Activated naive CD4-positive, alpha-beta T cell treated with anti-CD3 and anti-CD28 coated beads for 36 hours (primary cell): ENCODE measurements around the gene PGAM1. TPM values are rescaled to one million over a fixed set of nuclear protein-coding genes. Genes with fewer than 3 reads are reported as not detected.
A peak's percentile ranks its signal among the peaks of the same experiment; 100 is the strongest.
"Not testable (repeated sequence)": the region's sequence is repeated elsewhere in the genome, so short reads cannot be mapped to it uniquely, and the experiment has no call there.

Experiments used
- CTCF ChIA-PET: fragments of 350-600 bp; sonication (Branson Sonifier 250); formaldehyde crosslinking; loops from one replicate; lab custom pipeline; 2021; ENCODE audit warnings: antibody characterized with exemption; lab: Charles Lee
- DNase-seq: peaks from one replicate; pipeline ENCODE4 v3.0.0-alpha.2; 2020
- H3K27ac Mint-ChIP-seq: one replicate; pipeline ENCODE4 v1.8.0; 2021; ENCODE audit warnings: mild to moderate bottlenecking, mixed read lengths
- H3K27me3 Mint-ChIP-seq: one replicate; pipeline ENCODE4 v1.8.0; 2021; ENCODE audit warnings: low read depth, mixed read lengths
- H3K36me3 Mint-ChIP-seq: one replicate; pipeline ENCODE4 v1.8.0; 2021; ENCODE audit warnings: low read depth, mixed read lengths
- H3K4me1 Mint-ChIP-seq: one replicate; pipeline ENCODE4 v1.8.0; 2021; ENCODE audit warnings: low read depth, mixed read lengths
- H3K4me3 Mint-ChIP-seq: one replicate; pipeline ENCODE4 v1.8.0; 2021; ENCODE audit warnings: mild to moderate bottlenecking, moderate library complexity, mixed read lengths
- H3K9me3 Mint-ChIP-seq: one replicate; pipeline ENCODE4 v1.8.0; 2021; ENCODE audit warnings: mixed read lengths
- intact Hi-C: fragments of 100-400 bp; cut with micrococcal nuclease; formaldehyde crosslinking; loops from one replicate; pipeline ENCODE4 v1.15.1; 2023
- total RNA-seq, 2 experiments: library from RNA; stranded (reverse); gene quantifications; one replicate each; pipeline ENCODE4 v1.2.3, GENCODE V29; 2021

Gene PGAM1
- total RNA-seq, 2 experiments from 2014 or later: 1,371 to 1,393 TPM

DNA sequence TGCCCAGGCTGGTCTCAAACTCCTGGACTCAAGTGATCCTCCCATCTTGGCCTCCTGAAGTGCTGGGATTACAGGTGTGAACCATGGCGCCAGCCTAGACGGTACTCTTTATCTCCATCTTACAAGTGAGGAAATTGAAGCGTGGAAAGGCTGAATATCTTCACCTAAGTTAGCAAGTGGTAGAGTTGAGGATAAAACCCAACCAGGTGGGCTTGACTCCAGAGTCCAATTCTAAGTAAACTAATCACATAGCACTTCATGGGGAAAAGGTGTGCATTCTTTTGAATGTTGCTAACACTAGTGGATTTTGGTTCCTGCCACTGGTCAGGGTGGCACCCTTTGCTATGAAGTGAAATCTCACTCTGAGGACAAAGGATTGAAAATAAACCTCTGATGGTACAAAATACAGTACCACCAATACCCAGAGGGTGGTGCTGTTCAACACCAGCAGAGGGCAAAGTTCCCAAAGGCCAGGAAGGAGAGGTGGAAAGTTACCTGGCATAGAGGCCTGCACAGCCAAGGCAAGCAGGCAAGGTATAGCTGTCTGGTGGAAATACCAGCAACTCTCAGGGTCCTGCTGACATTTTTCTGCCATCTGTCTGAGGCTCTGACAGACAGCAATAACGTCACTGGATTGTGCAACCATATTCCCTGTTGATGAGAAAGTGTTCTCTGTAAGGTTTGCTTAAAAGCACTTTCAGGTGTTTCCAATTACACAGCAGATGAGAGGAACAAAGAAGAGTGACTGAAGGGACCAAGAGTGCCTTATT lies 37.6 kb downstream of the PGAM1 start:
- H3K27ac Mint-ChIP-seq: peak overlapping the region; percentile 50

DNA sequence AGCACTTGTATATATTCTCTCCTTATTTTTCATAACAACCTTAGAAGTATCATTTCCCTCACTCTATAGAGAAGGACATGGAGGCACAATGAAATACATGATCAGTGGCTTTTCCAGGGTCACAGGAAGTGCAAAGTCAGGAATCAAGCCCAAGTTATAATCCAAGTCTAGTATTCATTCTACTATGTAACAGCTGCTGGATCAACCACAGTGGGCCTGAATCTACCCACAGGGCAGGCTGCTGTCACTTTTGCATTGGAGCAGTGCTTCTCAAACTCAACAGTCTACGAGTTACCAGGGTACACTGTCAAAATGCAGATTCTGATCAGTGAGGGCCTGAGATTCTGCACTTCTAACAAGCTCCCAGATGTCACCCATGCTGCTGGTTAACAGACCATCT lies 38.2 kb downstream of the PGAM1 start:
- intact Hi-C loops: loop anchor here (1.0 kb wide), 1 partner anchor 57 kb away; no protein-coding TSS in a partner anchor
- Mint-ChIP-seq H3K27me3 (no peaks in the 10 kb centered on the region), H3K9me3 (no peaks in the 10 kb centered on the region), H3K27ac (peak overlapping the region; percentile 50), H3K36me3 (peaks cover 36% of the 10 kb centered on the region), H3K4me1 (no peaks in the 10 kb centered on the region), H3K4me3 (no peak overlapping the region)
- DNase-seq: no peak
- CTCF ChIA-PET: interaction anchor here (0.6 to 5.2 kb wide), 16 partner anchors 9 to 206 kb away, joined by 3 to 63 read pairs (median 5); no protein-coding TSS in a partner anchor

More for the DNA sequence above, 37.6 kb downstream of the PGAM1 start:
- Mint-ChIP-seq H3K4me1 (no peaks in the 10 kb centered on the region), H3K9me3 (no peaks in the 10 kb centered on the region), H3K36me3 (peaks cover 37% of the 10 kb centered on the region), H3K4me3 (no peak overlapping the region), H3K27me3 (no peaks in the 10 kb centered on the region)
- intact Hi-C loops: loop anchor here (1.0 kb wide), 3 partner anchors 35 to 90 kb away; partner anchors contain the start of genes MMS19 and UBTD1
- CTCF ChIA-PET: interaction anchor here (0.6 to 5.2 kb wide), 14 partner anchors 9 to 191 kb away, joined by 3 to 63 read pairs (median 5); no protein-coding TSS in a partner anchor
- DNase-seq: peak; percentile 49

DNA sequence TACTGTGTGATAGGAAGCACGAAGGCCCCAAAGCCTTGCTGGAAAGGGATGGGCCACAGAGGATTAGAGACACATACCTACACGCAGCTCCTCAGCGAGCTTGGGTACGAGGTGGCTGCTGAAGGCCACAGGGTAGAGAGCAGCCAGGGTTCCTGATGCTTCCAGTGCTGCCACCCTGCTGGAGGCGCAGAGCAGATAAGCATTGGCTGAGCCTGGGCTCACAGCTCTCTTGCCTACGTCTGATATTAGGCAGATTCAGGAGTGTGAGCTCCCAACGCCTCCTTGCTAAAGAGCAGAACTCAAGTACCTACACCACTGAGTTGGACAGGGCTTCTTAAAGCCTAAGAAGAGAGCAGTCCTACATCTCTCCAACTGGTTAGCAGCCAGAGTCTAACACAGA lies 40.0 kb downstream of the PGAM1 start:
- no peaks in the 10 kb centered on the region for H3K4me1 Mint-ChIP-seq
- no peaks in the 10 kb centered on the region for H3K9me3 Mint-ChIP-seq
- H3K27ac Mint-ChIP-seq: no peak overlapping the region
- H3K27me3 Mint-ChIP-seq: no peaks in the 10 kb centered on the region
- H3K36me3 Mint-ChIP-seq: peaks cover 27% of the 10 kb centered on the region
- DNase-seq: no peak
- CTCF ChIA-PET: interaction anchor here (0.9 to 5.2 kb wide), 5 partner anchors 9 to 87 kb away, joined by 3 to 63 read pairs (median 4); no protein-coding TSS in a partner anchor
- no peak overlapping the region for H3K4me3 Mint-ChIP-seq
- intact Hi-C loops: no loop called here

DNA sequence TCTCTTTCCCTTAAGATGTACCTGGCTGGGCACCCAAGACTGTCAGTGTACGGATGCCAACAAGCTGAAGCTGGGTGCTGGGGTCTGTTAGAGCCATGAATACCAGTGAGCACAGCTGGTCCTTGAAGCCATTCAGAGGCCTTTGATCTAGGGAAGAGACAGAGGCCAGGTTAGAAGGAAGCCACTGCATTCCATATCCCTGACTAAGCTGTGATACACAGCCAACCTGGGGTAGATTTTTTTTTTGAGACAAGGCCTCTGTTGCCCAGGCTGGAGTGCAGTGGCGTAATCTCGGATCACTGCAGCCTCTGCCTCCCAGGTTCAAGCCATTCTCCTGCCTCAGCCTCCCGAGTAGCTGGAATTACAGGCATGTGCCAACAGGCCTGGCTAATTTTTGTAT lies 40.8 kb downstream of the PGAM1 start:
- CTCF ChIA-PET: interaction anchor here (1.0 to 5.2 kb wide), 4 partner anchors 8 to 86 kb away, joined by 3 to 63 read pairs (median 4); no protein-coding TSS in a partner anchor
- no peak for DNase-seq
- Mint-ChIP-seq H3K27me3 (no peaks in the 10 kb centered on the region), H3K36me3 (peaks cover 25% of the 10 kb centered on the region), H3K27ac (no peak overlapping the region), H3K4me3 (no peak overlapping the region), H3K4me1 (no peaks in the 10 kb centered on the region), H3K9me3 (no peaks in the 10 kb centered on the region)
- intact Hi-C loops: no loop called here

- intact Hi-C loops: no loop called here
- peak overlapping the region; percentile 22 for H3K27ac Mint-ChIP-seq
- no peaks in the 10 kb centered on the region for H3K27me3 Mint-ChIP-seq
- CTCF ChIA-PET: interaction anchor here (0.6 to 5.2 kb wide), 6 partner anchors 9 to 211 kb away, joined by 3 to 63 read pairs (median 4); no protein-coding TSS in a partner anchor
- no peak for DNase-seq
- H3K9me3 Mint-ChIP-seq: no peaks in the 10 kb centered on the region
- no peaks in the 10 kb centered on the region for H3K4me1 Mint-ChIP-seq
- H3K4me3 Mint-ChIP-seq: no peak overlapping the region
- peaks cover 23% of the 10 kb centered on the region for H3K36me3 Mint-ChIP-seq
These were observed 42.2 kb downstream of the PGAM1 start for GRCh38 chr10:97468162-97468561.

DNA sequence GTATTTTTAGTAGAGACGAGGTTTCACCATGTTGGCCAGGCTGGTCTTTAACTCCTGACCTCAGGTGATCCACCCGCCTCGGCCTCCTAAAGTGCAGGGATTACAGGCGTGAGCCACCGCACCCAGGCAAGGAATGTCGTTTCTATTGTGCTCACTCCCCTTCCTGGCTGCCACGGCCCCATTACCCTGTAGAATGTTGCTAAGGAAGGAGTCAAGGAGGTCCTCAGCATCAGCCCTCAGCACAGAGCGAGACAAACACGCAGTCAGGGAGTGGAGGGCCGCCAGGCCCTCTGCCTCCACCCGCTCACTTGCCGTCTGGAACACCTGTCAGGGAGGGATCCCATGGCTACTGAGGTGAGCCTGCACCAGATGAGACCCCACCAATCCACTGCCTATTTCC lies 42.8 kb downstream of the PGAM1 start:
- H3K27me3 Mint-ChIP-seq, intact Hi-C loops, H3K4me1 Mint-ChIP-seq, H3K4me3 Mint-ChIP-seq, H3K9me3 Mint-ChIP-seq, DNase-seq: not testable (repeated sequence)
- CTCF ChIA-PET: interaction anchor here (1.9 to 5.2 kb wide), 2 partner anchors 31 to 84 kb away, joined by 4 to 63 read pairs; no protein-coding TSS in a partner anchor
- Mint-ChIP-seq H3K36me3 (peaks cover 25% of the 10 kb centered on the region), H3K27ac (peak overlapping the region; percentile 22)

DNA sequence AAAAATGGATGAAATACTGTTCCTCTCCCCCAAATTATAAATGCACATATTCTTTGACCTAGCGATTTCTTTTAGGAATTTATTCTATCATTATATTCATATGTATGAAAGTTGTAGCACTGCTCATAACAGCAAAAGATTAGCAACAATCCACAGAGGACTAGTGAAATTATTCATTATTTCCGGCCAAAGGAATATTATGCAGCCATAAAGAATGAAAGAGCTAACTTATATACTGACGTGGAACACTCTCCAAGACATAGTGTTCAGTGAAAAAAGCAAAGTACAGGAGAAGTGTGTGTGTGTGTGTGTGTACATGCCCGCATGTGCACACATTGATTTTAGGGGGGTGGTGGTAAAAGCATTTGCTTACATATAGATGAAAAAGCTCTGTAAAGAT lies 48.9 kb downstream of the PGAM1 start:
- intact Hi-C loops: no loop called here
- CTCF ChIA-PET: interaction anchor here (0.9 to 1.5 kb wide), 2 partner anchors 8 to 78 kb away, joined by 4 to 5 read pairs; no protein-coding TSS in a partner anchor
- H3K9me3 Mint-ChIP-seq: no peaks in the 10 kb centered on the region
- peaks cover 43% of the 10 kb centered on the region for H3K36me3 Mint-ChIP-seq
- H3K4me1 Mint-ChIP-seq: no peaks in the 10 kb centered on the region
- no peak for DNase-seq
- H3K27ac Mint-ChIP-seq: no peak overlapping the region
- H3K4me3 Mint-ChIP-seq: no peak overlapping the region
- H3K27me3 Mint-ChIP-seq: no peaks in the 10 kb centered on the region

DNA sequence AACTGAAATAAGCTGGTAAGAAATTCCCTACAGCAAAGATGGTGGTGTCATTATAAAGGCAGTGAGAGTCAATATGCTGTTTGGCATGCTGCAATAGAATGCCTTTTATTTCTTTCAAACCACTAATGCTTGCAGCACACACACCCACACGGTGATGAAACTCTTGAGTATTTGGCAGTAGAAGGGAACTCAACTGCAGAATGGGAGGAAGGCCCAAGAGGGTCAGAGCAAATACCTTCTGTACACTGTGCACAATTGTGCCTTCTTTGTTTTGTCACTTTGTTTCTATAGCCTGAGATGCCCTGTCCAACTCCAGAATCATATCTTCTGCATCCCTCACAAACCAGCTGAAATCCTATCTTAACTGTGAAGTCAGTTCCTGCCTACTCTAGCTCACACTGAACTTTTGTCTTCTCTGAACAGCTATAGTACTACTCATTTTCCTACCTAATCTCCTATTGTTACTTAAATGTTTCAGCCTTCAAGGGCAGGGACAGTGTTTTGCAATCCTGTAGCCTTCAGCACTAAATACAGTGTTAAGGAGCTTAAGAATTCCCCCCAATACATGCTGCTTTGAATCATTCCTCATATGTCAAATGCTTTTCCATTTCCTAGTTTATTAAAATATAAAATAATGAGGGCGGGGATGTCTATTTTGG lies 50.1 kb downstream of the PGAM1 start:
- H3K4me1 Mint-ChIP-seq: no peaks in the 10 kb centered on the region
- no peak overlapping the region for H3K27ac Mint-ChIP-seq
- no peak overlapping the region for H3K4me3 Mint-ChIP-seq
- CTCF ChIA-PET: interaction anchor here (0.8 to 2.4 kb wide), 4 partner anchors 11 to 226 kb away, joined by 3 to 10 read pairs (median 6); no protein-coding TSS in a partner anchor
- peaks cover 45% of the 10 kb centered on the region for H3K36me3 Mint-ChIP-seq
- no peak for DNase-seq
- H3K9me3 Mint-ChIP-seq: no peaks in the 10 kb centered on the region
- intact Hi-C loops: no loop called here
- no peaks in the 10 kb centered on the region for H3K27me3 Mint-ChIP-seq

GRCh38 chr10:97479410-97479809 lies 53.4 kb downstream of the PGAM1 start:
- H3K27me3 Mint-ChIP-seq, intact Hi-C loops, DNase-seq, H3K4me1 Mint-ChIP-seq, H3K9me3 Mint-ChIP-seq, H3K27ac Mint-ChIP-seq, H3K4me3 Mint-ChIP-seq, CTCF ChIA-PET: not testable (repeated sequence)
- H3K36me3 Mint-ChIP-seq: peaks cover 40% of the 10 kb centered on the region

DNA sequence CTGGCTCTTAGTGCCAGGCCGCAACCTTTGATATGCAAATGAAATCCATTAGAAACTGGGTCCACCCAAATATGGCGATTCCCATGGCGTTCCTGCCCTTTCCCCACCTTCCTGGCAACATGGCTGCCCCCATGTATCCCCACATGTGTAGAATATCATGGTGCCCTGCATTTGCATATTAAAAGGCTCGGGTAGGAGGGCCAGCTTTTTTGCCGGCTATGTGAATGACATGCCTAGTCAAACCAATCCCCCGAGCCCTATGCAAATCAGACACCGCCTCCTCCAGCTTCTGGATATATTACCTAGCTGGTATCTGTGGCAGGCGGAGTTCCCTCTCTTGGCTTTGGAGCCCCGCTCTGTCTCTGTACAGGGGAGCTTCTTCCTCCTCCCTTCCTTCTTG lies 53.9 kb downstream of the PGAM1 start:
- H3K4me3 Mint-ChIP-seq: no peak overlapping the region
- CTCF ChIA-PET: no interaction called here
- no peak for DNase-seq
- H3K9me3 Mint-ChIP-seq: no peaks in the 10 kb centered on the region
- H3K27me3 Mint-ChIP-seq: no peaks in the 10 kb centered on the region
- H3K27ac Mint-ChIP-seq: no peak overlapping the region
- no peaks in the 10 kb centered on the region for H3K4me1 Mint-ChIP-seq
- peaks cover 38% of the 10 kb centered on the region for H3K36me3 Mint-ChIP-seq
- intact Hi-C loops: no loop called here

DNA sequence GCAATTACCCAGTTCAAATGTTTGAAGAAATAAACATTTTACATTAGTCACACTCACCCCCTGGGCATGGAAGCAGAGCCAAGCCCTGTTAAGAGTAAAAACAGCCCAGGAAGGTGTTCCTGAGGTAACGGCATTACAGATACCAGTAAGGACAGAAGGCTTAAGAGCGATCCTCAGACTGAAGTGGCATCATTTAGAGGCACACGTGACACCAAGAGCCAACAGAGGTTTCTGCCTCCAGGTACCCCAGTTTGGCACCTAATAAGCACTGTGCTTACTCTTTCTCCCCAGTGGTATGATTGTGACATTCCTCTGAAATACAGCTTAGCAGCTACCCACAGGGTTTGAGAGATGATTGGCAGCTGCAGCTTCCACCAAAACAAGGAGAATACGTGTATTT lies 55.1 kb downstream of the PGAM1 start:
- intact Hi-C loops: no loop called here
- H3K27ac Mint-ChIP-seq: no peak overlapping the region
- no peak overlapping the region for H3K4me3 Mint-ChIP-seq
- H3K4me1 Mint-ChIP-seq: peaks cover 5% of the 10 kb centered on the region
- no peak for DNase-seq
- H3K27me3 Mint-ChIP-seq: no peaks in the 10 kb centered on the region
- CTCF ChIA-PET: no interaction called here
- H3K36me3 Mint-ChIP-seq: peaks cover 29% of the 10 kb centered on the region
- H3K9me3 Mint-ChIP-seq: no peaks in the 10 kb centered on the region

- intact Hi-C loops: no loop called here
- no peak for DNase-seq
- Mint-ChIP-seq H3K36me3 (peaks cover 25% of the 10 kb centered on the region), H3K27ac (no peak overlapping the region), H3K4me3 (no peak overlapping the region), H3K4me1 (peaks cover 9% of the 10 kb centered on the region), H3K27me3 (no peaks in the 10 kb centered on the region), H3K9me3 (no peaks in the 10 kb centered on the region)
- CTCF ChIA-PET: no interaction called here
These were observed 56.4 kb downstream of the PGAM1 start for GRCh38 chr10:97482381-97482780.
